ENCODE data around the gene ZFPM1. TPM values are rescaled to one million over a fixed set of nuclear protein-coding genes. Genes with fewer than 3 reads are reported as not detected.

ZFPM1 gene
- total RNA-seq, 1 experiment from 2014 or later = 14.6 TPM

GRCh38 chr16:88524274-88524972, 71.3 kb downstream of the ZFPM1 start:
- ChIA-PET POLR2A (no interaction called here), CTCF (no interaction called here), RAD21 (ENCODE audit: low non-redundant PET in 1 of 2, low total read pairs in 2 of 2, uncharacterized antibody in 2 of 2, unreplicated experiment in 2 of 2) (no interaction called here)
- Histone ChIP-seq H3K9ac (ENCODE audit: low read length) (no peak overlapping the region), H3K9me2 (ENCODE audit: insufficient read depth) (no peaks in the 10 kb centered on the region), H3K4me3 (replicated peaks in 1 of 2; ENCODE audit: low read depth in 1 of 2, low read length in 2 of 2) (no peak overlapping the region), H3K79me2 (ENCODE audit: insufficient read depth, low read length) (no peaks in the 10 kb centered on the region), H3K9me3 (ENCODE audit: control insufficient read depth in 1 of 2, insufficient read depth in 1 of 2, low read depth in 1 of 2, low read length in 2 of 2) (no peaks in the 10 kb centered on the region), H3K27ac (ENCODE audit: low read depth, low read length) (no peak overlapping the region), H4K20me1 (ENCODE audit: insufficient read depth) (no peaks in the 10 kb centered on the region), H2AFZ (ENCODE audit: low read depth, low read length, poor library complexity, severe bottlenecking) (no peak overlapping the region), H3K27me3 (ENCODE audit: insufficient read depth, low read length) (no peaks in the 10 kb centered on the region), H3K4me1 (ENCODE audit: control insufficient read depth in 1 of 2, insufficient read depth in 2 of 2, low read length in 2 of 2) (peaks cover 0 to 10% of the 10 kb centered on the region in 2 experiments; a peak in 3 of 4 replicates), H3K4me2 (ENCODE audit: low read length) (no peak overlapping the region), H3K36me3 (ENCODE audit: control insufficient read depth in 1 of 2, insufficient read depth in 2 of 2, low read length in 2 of 2) (0 out of 4 replicates have a peak, but pooled peaks cover 0 to 2% of the 10 kb centered on the region in 2 experiments)
- TF ChIP-seq POLR2AphosphoS5 (IDR thresholded peaks at IDR 0.05; ENCODE audit: low read depth, low read length) = no peak
- no peak for TF ChIP-seq REST (IDR thresholded peaks at IDR 0.05; ENCODE audit: low read depth)
- no peak for TF ChIP-seq RAD21 (IDR thresholded peaks at IDR 0.05; ENCODE audit: low read depth)
- TF ChIP-seq MAX (IDR thresholded peaks at IDR 0.05) = no peak
- TF ChIP-seq ZFX (IDR thresholded peaks at IDR 0.05) = no peak
- no peak for TF ChIP-seq POLR2A (IDR thresholded peaks at IDR 0.05; ENCODE audit: borderline replicate concordance, extremely low read depth, insufficient read depth, insufficient read length)
- TF ChIP-seq EZH2phosphoT487 (IDR thresholded peaks at IDR 0.05; ENCODE audit: borderline replicate concordance) = no peak
- TF ChIP-seq FOSL1 (IDR thresholded peaks at IDR 0.05; ENCODE audit: low read depth) = no peak
- TF ChIP-seq SIN3A (IDR thresholded peaks at IDR 0.05; ENCODE audit: low read depth) = no peak
- ATAC-seq = no peak
- no peak for DNase-seq (ENCODE audit: low read depth, low spot score)
- no TSS peak for BruUV-seq (replicated peaks)
- intact Hi-C loops (cut with micrococcal nuclease) = no loop called here

All from HCT116 (cell line).